HG03103 (cell line): Measurements from ENCODE around the gene NFATC4.
A peak's percentile ranks its signal among the peaks of the same experiment; 100 is the strongest.
"Not testable (repeated sequence)": the region's sequence is repeated elsewhere in the genome, so short reads cannot be mapped to it uniquely, and the experiment has no call there.

Experiments
- ATAC-seq: cut with Tn5 transposase; IDR thresholded peaks from one replicate; pipeline ENCODE4 v1.9.1; 2021; ENCODE audit warnings: low read depth; ENCODE audit not compliant: unreplicated experiment

Gene NFATC4

GRCh38 chr14:24367514-24368211 is at the start of gene NFATC4:
NFATC4 (plus strand) TSS chr14:24368184; CDS start chr14:24368341, 157 bp downstream.
- ATAC-seq, result no peak

DNA sequence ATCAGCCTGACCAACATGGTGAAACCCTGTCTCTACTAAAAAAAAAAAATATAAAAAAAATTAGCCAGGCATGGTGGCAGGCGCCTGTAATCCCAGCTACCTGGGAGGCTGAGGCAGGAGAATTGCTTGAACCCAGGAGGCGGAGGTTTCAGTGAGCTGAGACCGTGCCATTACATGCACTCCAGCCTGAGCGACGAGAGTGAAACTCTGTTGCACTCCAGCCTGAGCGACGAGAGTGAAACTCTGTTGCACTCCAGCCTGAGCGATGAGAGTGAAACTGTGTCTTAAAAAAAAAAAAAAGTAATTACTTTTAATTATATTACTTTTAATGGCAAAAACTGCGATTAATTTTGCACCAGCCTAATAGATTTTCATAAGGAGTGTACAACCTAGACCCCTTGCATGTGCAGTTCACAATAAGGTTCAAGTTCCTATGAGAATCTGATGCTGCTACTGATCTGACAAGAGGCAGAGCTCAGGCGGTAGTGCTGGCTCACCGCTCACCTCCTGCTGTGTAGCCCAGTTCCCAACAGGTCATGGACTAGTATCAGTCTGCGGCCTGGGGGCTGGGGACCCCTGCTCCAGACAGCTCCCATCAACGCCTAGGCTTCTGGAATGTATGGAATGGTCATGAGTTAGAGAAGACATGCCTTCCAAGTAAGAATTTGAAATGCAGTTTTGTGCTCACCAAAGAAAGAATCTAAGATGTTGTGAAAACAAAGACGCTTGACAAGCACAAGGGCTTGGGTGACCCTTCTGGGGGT is 46.6 kb upstream of the NFATC4 start:
- ATAC-seq, result no peak

GRCh38 chr14:24322672-24323071 is 45.3 kb upstream of the NFATC4 start:
- ATAC-seq, result no peak

GRCh38 chr14:24323341-24323740 is 44.6 kb upstream of the NFATC4 start:
- ATAC-seq, result no peak

DNA sequence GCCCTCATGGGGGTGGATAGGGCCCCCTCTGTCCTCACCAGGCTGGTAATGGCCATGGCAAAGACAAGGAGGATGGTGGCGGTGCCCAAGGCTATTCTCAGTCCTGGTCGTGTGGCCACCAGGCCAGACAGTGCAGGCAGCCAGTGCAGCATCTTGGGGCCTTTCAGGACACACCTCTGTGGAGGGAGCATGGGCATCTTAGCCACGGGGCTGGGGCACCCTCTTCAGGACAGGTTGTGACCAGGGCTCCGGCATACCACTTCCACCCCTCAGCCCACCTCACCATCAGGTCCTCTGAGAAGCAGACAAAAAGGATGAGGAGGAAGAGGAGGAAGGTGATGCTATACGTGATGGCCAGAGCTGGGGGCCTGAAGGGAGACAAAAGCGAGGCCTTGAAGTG is 44.0 kb upstream of the NFATC4 start:
- no peak for ATAC-seq

- no peak for ATAC-seq
Observed at GRCh38 chr14:24325041-24325530, 42.9 kb upstream of the NFATC4 start.

- no peak for ATAC-seq
Observed at GRCh38 chr14:24325963-24326362, 42.0 kb upstream of the NFATC4 start.

DNA sequence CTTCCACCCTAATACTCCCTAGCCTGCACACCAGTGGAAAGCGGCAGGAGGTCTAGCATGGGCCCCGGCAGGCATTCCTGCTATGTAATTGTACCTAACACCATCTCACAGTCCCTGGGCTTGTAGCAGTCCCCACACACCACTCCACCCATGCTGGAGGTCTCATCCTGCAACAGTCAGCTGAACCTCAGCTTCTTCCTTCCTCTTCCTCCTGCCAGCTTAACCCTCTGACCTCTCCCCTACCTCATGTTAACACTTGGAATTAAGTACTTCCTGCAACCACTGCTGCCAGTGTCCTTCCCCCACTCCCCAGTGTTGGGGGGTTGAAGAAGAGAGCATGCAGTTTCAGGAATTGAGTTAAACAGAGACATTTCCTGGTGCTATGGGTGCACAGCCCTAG is 40.7 kb upstream of the NFATC4 start:
- ATAC-seq, result no peak

DNA sequence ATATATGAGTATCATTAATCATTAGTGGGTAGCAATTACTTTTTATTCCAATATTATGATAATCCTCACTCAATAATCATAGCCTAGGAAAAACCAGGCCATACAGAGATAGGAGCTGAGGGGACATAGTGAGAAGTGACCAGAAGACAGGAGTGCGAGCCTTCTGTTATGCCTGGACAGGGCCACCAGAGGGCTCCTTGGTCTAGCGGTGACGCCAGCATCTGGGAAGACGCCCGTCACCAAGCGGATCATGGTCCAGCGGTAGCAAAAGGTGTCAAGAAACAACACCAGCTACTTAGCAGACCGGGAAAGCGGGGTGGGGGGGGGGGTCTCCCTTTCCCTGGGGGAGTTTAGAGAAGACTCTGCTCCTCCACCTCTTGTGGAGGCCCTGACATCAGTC is 40.1 kb upstream of the NFATC4 start:
- ATAC-seq, result not testable (repeated sequence)

- no peak for ATAC-seq
Observed at GRCh38 chr14:24329073-24329663, 38.8 kb upstream of the NFATC4 start.

- no peak for ATAC-seq
Observed at GRCh38 chr14:24329736-24330135, 38.2 kb upstream of the NFATC4 start.

GRCh38 chr14:24330973-24331674 is 36.9 kb upstream of the NFATC4 start:
- no peak for ATAC-seq

- ATAC-seq, result no peak
Observed at GRCh38 chr14:24331731-24332267, 36.2 kb upstream of the NFATC4 start.

DNA sequence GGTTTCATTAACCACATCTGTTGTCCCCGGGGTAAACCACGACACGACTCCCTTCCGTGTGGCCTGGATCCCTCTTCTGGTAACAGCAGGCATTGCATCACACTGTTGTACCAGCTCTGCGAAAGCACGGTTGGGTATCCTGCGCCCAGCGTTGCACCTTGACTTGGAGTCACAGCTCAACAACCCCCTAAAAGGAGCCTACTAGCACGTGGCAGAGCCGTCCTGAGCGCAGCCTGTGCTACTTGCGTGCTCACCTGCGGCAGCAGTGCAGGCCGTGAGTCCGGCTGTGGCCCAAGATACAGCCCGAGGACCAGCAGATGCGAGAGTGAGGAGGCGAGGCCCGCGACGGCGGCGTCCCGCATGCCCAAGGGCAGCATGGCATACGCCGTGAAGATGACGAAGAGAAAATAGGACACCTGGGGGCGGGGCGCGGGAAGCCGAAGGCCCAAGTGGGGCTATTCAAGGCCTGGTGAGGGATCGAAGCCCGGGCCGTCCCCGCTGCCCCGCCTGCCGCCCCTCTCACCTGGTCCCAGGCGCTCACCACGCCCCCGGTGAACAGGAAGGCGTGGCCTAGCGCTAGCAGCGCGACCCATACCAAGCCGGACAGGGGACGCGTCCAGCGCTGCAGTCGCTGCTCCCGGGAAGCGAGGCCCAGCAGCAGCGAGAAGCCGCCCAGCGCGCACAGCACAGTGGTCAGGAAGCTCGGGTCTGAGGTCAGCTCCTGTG is 35.6 kb upstream of the NFATC4 start:
- peak; percentile 79 for ATAC-seq

DNA sequence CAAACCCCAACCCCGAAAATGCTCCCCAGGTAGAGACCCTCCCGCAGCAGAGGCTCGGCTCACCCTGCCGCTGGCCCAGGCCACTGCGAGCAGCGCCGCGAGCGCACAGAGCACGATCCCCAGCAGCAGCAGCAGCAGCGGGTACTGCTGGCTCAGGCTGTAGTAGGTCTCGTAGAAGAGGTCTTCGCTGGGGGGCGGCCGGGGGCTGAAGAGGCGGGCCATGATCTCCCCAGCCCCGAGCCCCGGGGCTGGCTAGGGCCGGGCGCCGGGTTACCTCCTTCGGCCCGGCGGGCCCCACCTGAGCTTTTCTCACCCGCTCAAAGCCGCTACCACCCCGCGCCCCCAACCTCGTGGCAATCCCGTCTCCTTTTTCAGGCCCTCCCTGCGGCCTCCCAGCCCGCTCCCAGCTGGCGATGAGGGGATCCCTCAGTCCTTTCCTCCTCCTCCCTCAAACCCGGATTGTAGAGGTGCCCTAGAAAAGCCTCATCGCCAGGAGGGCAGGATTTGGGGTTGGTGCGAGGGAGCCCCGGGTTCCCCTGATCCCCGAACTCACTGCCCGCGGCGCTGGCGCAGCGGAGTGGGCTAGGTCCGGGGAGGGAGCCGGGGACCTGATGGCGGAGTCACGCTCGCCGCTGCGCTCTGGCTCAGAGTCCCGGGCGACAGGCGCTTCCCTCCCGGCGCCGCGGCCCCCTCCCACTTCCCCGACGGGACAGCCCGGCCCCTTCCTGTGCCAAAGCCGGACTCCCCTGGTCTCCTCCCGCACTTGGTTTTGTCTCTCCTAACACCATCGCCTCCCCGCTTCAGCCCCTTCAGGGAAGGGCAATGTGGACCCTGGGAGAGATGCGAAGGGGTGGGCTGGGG is 33.3 kb upstream of the NFATC4 start, which contains the start of gene ADCY4:
TSS of gene ADCY4 (minus strand) at position 641 of the 861 bp plus-strand sequence. CDS start at position 222, 419 bp downstream.
- ATAC-seq, result no peak

DNA sequence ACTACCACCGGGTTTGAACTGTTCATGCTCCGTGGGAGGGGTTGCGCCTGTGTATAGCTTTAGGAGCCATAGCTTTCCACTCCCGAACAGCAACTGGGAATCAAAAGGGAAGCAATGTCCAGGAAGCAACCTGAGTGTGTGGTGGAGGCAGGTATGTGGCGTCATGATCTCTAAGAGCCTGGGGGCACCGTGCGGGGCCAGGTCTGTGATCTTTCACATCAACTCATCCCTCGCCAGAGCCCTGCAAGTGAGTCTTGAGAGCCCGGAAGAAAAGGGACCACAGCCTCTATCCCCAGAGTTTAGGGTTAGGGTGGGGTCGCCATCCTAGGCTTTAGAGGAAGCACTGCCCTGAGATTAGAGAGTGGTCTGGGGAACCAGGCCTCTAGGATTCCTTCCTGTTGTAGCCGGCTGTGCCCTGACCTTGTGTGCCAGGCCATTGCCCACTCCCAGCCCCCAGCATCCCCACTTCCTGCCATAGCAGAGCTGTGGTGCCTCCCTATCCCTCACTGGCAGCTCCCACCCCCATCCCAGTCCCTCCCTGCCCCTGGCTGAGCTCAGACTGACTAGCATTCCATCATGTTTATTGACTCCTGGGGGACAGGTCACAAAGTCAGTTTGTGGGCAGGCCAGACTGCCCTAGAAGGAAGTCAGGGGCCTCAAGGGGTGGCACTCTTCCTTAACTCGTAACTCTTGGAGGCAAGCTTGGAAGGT is 32.4 kb upstream of the NFATC4 start:
- no peak for ATAC-seq

DNA sequence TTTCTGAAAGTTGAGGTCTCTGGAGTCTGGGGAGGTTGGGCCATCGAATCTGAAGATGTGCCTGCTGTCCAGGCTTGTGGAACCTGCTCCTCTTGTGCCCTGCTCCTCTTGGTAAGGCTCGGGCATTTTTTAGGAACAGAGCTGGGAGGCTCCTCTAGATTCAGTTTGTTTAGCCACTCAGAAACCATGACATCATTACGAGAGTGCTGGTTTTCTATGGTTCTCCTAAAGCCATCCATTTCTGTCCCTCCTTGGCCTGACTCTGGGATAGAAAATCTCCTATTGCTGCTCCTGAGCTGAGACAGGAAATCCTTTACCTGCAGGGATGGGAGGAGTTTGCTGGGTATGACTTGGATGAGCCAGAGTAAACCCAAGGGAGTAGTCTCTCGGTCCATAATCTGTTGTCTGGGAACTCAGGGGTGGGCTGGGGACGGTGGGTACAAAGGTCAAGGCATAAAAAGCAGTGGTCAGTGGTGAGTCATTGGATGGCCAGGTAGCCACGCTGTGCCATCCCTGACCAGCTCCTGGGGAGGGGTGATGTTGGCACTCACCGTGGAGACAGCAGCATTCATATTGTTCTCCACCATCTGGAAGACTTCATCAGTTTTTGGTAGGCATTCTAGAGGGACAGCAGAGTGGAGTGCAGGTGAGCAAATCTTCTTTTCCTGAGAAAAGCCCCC is 30.7 kb upstream of the NFATC4 start:
- ATAC-seq, result no peak

GRCh38 chr14:24337824-24338175 is 30.2 kb upstream of the NFATC4 start:
- ATAC-seq, result no peak
